WTC11 (cell line): ENCODE results near the gene FBN2. TPM values are rescaled to one million over a fixed set of nuclear protein-coding genes. Genes with fewer than 3 reads are reported as not detected.

Experiments
- ATAC-seq: fragments of 200-7000 bp; cut with Tn5 transposase; 2 replicates; pipeline ENCODE4 v1.10.0; 2021; ENCODE audit warnings: mild to moderate bottlenecking, moderate library complexity
- CTCF ChIA-PET: fragments of 300-600 bp; sonication (Branson Sonifier 250); formaldehyde crosslinking; loops from one replicate; lab custom pipeline; 2021; ENCODE audit warnings: antibody characterized with exemption; lab: Charles Lee
- POLR2A ChIA-PET: fragments of 350-600 bp; sonication (Branson Sonifier 250); formaldehyde crosslinking; loops from one replicate; lab custom pipeline; 2021; ENCODE audit warnings: antibody characterized with exemption; lab: Charles Lee
- DNase-seq: peaks from one replicate; pipeline ENCODE4 v3.0.0; 2021; ENCODE audit warnings: low spot score
- H3K27ac Mint-ChIP-seq: 2 replicates; pipeline ENCODE4 v1.8.0; 2021; ENCODE audit warnings: mixed read lengths
- H3K27me3 Mint-ChIP-seq: 2 replicates; pipeline ENCODE4 v1.8.0; 2021; ENCODE audit warnings: low read depth, mild to moderate bottlenecking, moderate library complexity, mixed read lengths
- H3K36me3 Mint-ChIP-seq: 2 replicates; pipeline ENCODE4 v1.8.0; 2021; ENCODE audit warnings: mixed read lengths
- H3K4me1 Mint-ChIP-seq: 2 replicates; pipeline ENCODE4 v1.8.0; 2022; ENCODE audit warnings: mixed read lengths
- H3K4me3 Mint-ChIP-seq: 2 replicates; pipeline ENCODE4 v1.8.0; 2021; ENCODE audit warnings: mild to moderate bottlenecking, moderate library complexity, mixed read lengths
- H3K9me3 Mint-ChIP-seq: 2 replicates; pipeline ENCODE4 v1.8.0; 2021; ENCODE audit warnings: mixed read lengths
- ATF1 ChIP-seq: sonication (generic); formaldehyde crosslinking; IDR thresholded peaks from 2 replicates; pipeline ENCODE4 v1.8.1; 2023; ENCODE audit warnings: mild to moderate bottlenecking, moderate library complexity, missing genetic modification reagents
- CREB1 ChIP-seq: sonication (generic); formaldehyde crosslinking; IDR thresholded peaks from 2 replicates; pipeline ENCODE4 v1.8.0; 2023; ENCODE audit warnings: mild to moderate bottlenecking, missing genetic modification reagents
- FOXJ3 ChIP-seq: sonication (generic); formaldehyde crosslinking; IDR thresholded peaks from 2 replicates; pipeline ENCODE4 v1.9.0; 2021; ENCODE audit warnings: missing genetic modification reagents, mild to moderate bottlenecking, borderline replicate concordance
- FOXP1 ChIP-seq: sonication (generic); formaldehyde crosslinking; IDR thresholded peaks from 2 replicates; pipeline ENCODE4 v1.8.0; 2022; ENCODE audit warnings: missing genetic modification reagents, mild to moderate bottlenecking, moderate library complexity, borderline replicate concordance
- GRHL2 ChIP-seq: fragments of 250-450 bp; sonication (Bioruptor Pico); IDR thresholded peaks from 2 replicates; pipeline ENCODE4 v1.8.0; 2022; ENCODE audit warnings: mild to moderate bottlenecking, moderate library complexity; ENCODE audit not compliant: insufficient replicate concordance, severe bottlenecking
- HMGA2 ChIP-seq: fragments of 250-450 bp; sonication (Bioruptor Pico); IDR thresholded peaks from 2 replicates; pipeline ENCODE4 v1.4.0; 2021; ENCODE audit warnings: mild to moderate bottlenecking, moderate library complexity
- IRF2 ChIP-seq: sonication (generic); formaldehyde crosslinking; IDR thresholded peaks from 2 replicates; pipeline ENCODE4 v1.8.0; 2022; ENCODE audit warnings: low read depth, missing genetic modification reagents, borderline replicate concordance
- JAZF1 ChIP-seq: fragments of 250-450 bp; sonication (Bioruptor Pico); IDR thresholded peaks from 2 replicates; pipeline ENCODE4 v1.9.0; 2021; ENCODE audit warnings: moderate library complexity, mild to moderate bottlenecking, inconsistent platforms
- JUN ChIP-seq: sonication (generic); formaldehyde crosslinking; IDR thresholded peaks from 2 replicates; pipeline ENCODE4 v1.8.0; 2023; ENCODE audit warnings: mild to moderate bottlenecking, missing genetic modification reagents
- NR1H2 ChIP-seq: sonication (generic); formaldehyde crosslinking; IDR thresholded peaks from 2 replicates; pipeline ENCODE4 v1.9.0; 2021; ENCODE audit warnings: mild to moderate bottlenecking, moderate library complexity, missing genetic modification reagents
- NR2C2 ChIP-seq: sonication (generic); formaldehyde crosslinking; IDR thresholded peaks from 2 replicates; pipeline ENCODE4 v1.8.0; 2022; ENCODE audit warnings: mild to moderate bottlenecking, missing genetic modification reagents
- PRRX2 ChIP-seq: fragments of 250-450 bp; sonication (Bioruptor Pico); IDR thresholded peaks from 2 replicates; pipeline ENCODE4 v1.8.0; 2021; ENCODE audit warnings: mild to moderate bottlenecking
- RELA ChIP-seq: sonication (generic); formaldehyde crosslinking; IDR thresholded peaks from 2 replicates; pipeline ENCODE4 v1.8.1; 2022; ENCODE audit warnings: missing genetic modification reagents, mild to moderate bottlenecking, borderline replicate concordance
- TCF7 ChIP-seq: sonication (generic); formaldehyde crosslinking; IDR thresholded peaks from 2 replicates; pipeline ENCODE4 v1.8.0; 2022; ENCODE audit warnings: mild to moderate bottlenecking, low read depth, missing genetic modification reagents, moderate library complexity
- ZBTB21 ChIP-seq: sonication (generic); formaldehyde crosslinking; IDR thresholded peaks from 2 replicates; pipeline ENCODE4 v1.8.1; 2023; ENCODE audit warnings: mild to moderate bottlenecking, missing genetic modification reagents, borderline replicate concordance
- ZNF121 ChIP-seq: sonication (generic); formaldehyde crosslinking; IDR thresholded peaks from 2 replicates; pipeline ENCODE4 v1.8.0; 2023; ENCODE audit warnings: missing genetic modification reagents
- ZNF232 ChIP-seq: sonication (generic); formaldehyde crosslinking; IDR thresholded peaks from 2 replicates; pipeline ENCODE4 v1.8.0; 2022; ENCODE audit warnings: mild to moderate bottlenecking, missing genetic modification reagents
- total RNA-seq: library from RNA; stranded (reverse); gene quantifications from 3 replicates; pipeline ENCODE4 v1.2.3, GENCODE V29; 2021
- TF ChIP-seq, protein P1 (sequence below): fragments of 250-450 bp; sonication (Bioruptor Pico); IDR thresholded peaks from 2 replicates; pipeline ENCODE4 v1.9.0; 2021; ENCODE audit warnings: mild to moderate bottlenecking
- TF ChIP-seq, protein P2 (sequence below): sonication (generic); formaldehyde crosslinking; IDR thresholded peaks from 2 replicates; pipeline ENCODE4 v1.8.1; 2023; ENCODE audit warnings: mild to moderate bottlenecking, missing genetic modification reagents, moderate library complexity
- TF ChIP-seq, protein P3 (sequence below): sonication (generic); formaldehyde crosslinking; IDR thresholded peaks from 2 replicates; pipeline ENCODE4 v1.8.1; 2022; ENCODE audit warnings: mild to moderate bottlenecking, moderate library complexity, missing genetic modification reagents
- TF ChIP-seq, protein P4 (sequence below): sonication (generic); formaldehyde crosslinking; IDR thresholded peaks from 2 replicates; pipeline ENCODE4 v1.8.1; 2022; ENCODE audit warnings: low read depth, mild to moderate bottlenecking, moderate library complexity, missing genetic modification reagents, borderline replicate concordance
- TF ChIP-seq, protein P5 (sequence below): fragments of 250-450 bp; sonication (Bioruptor Pico); IDR thresholded peaks from 2 replicates; pipeline ENCODE4 v2.1.2; 2022; ENCODE audit warnings: mild to moderate bottlenecking, moderate library complexity
- TF ChIP-seq, protein P6 (sequence below): fragments of 250-450 bp; sonication (Bioruptor Pico); IDR thresholded peaks from 2 replicates; pipeline ENCODE4 v1.9.0; 2021; ENCODE audit warnings: mild to moderate bottlenecking
- TF ChIP-seq, protein P7 (sequence below): sonication (generic); formaldehyde crosslinking; IDR thresholded peaks from 2 replicates; pipeline ENCODE4 v1.8.0; 2022; ENCODE audit warnings: mild to moderate bottlenecking, missing genetic modification reagents

Gene FBN2
- total RNA-seq, 1 experiment from 2014 or later, result 56.7 TPM

DNA sequence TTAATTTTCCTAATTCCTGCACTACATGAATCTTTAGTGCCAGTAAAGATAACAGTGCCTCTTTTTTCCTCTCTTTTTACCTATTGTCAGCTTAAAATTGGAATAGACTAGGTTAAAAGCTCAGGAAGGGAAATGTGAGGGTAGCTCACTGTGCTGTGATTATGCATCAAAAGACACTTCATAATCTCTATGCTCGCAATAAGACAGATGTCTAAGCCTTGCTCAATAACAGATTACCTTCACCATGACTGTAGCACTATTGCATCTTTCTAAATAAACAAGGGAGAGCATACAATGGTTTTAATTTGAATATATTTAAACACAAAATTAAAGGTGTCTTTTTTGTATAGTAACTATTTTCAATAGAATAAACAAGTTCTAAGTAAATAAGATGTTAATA lies 130.1 kb downstream of the FBN2 start:
- peaks cover 42% of the 10 kb centered on the region for H3K4me1 Mint-ChIP-seq
- ATAC-seq, result no peak
- H3K27ac Mint-ChIP-seq, result no peak overlapping the region
- H3K9me3 Mint-ChIP-seq, result no peaks in the 10 kb centered on the region
- no peaks in the 10 kb centered on the region for H3K27me3 Mint-ChIP-seq
- ChIA-PET POLR2A (no interaction called here), CTCF (no interaction called here)
- TF ChIP-seq IRF2 (CRISPR knock-in tag), result no peak
- TF ChIP-seq FOXJ3 (CRISPR knock-in tag), result no peak
- TF ChIP-seq PRRX2, result no peak
- no peak for TF ChIP-seq GRHL2 (CRISPR knock-in tag)
- TF ChIP-seq, protein P1, sequence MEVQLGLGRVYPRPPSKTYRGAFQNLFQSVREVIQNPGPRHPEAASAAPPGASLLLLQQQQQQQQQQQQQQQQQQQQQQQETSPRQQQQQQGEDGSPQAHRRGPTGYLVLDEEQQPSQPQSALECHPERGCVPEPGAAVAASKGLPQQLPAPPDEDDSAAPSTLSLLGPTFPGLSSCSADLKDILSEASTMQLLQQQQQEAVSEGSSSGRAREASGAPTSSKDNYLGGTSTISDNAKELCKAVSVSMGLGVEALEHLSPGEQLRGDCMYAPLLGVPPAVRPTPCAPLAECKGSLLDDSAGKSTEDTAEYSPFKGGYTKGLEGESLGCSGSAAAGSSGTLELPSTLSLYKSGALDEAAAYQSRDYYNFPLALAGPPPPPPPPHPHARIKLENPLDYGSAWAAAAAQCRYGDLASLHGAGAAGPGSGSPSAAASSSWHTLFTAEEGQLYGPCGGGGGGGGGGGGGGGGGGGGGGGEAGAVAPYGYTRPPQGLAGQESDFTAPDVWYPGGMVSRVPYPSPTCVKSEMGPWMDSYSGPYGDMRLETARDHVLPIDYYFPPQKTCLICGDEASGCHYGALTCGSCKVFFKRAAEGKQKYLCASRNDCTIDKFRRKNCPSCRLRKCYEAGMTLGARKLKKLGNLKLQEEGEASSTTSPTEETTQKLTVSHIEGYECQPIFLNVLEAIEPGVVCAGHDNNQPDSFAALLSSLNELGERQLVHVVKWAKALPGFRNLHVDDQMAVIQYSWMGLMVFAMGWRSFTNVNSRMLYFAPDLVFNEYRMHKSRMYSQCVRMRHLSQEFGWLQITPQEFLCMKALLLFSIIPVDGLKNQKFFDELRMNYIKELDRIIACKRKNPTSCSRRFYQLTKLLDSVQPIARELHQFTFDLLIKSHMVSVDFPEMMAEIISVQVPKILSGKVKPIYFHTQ (CRISPR knock-in tag), result no peak
- TF ChIP-seq ZNF121, result no peak
- no peak for TF ChIP-seq FOXP1 (CRISPR knock-in tag)
- TF ChIP-seq HMGA2 (CRISPR knock-in tag), result no peak
- no peak for TF ChIP-seq NR1H2 (CRISPR knock-in tag)
- no peak for TF ChIP-seq JAZF1 (CRISPR knock-in tag)
- no peak for TF ChIP-seq TCF7 (CRISPR knock-in tag)
- TF ChIP-seq, protein P2, sequence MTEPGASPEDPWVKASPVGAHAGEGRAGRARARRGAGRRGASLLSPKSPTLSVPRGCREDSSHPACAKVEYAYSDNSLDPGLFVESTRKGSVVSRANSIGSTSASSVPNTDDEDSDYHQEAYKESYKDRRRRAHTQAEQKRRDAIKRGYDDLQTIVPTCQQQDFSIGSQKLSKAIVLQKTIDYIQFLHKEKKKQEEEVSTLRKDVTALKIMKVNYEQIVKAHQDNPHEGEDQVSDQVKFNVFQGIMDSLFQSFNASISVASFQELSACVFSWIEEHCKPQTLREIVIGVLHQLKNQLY (CRISPR knock-in tag), result no peak
- TF ChIP-seq CREB1 (CRISPR knock-in tag), result no peak
- TF ChIP-seq, protein P3, sequence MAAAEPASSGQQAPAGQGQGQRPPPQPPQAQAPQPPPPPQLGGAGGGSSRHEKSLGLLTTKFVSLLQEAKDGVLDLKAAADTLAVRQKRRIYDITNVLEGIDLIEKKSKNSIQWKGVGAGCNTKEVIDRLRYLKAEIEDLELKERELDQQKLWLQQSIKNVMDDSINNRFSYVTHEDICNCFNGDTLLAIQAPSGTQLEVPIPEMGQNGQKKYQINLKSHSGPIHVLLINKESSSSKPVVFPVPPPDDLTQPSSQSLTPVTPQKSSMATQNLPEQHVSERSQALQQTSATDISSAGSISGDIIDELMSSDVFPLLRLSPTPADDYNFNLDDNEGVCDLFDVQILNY, result no peak
- TF ChIP-seq, protein P4, sequence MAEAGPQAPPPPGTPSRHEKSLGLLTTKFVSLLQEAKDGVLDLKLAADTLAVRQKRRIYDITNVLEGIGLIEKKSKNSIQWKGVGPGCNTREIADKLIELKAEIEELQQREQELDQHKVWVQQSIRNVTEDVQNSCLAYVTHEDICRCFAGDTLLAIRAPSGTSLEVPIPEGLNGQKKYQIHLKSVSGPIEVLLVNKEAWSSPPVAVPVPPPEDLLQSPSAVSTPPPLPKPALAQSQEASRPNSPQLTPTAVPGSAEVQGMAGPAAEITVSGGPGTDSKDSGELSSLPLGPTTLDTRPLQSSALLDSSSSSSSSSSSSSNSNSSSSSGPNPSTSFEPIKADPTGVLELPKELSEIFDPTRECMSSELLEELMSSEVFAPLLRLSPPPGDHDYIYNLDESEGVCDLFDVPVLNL (CRISPR knock-in tag), result no peak
- no peak for TF ChIP-seq JUN (CRISPR knock-in tag)
- TF ChIP-seq ATF1, result no peak
- no peak for TF ChIP-seq ZBTB21 (CRISPR knock-in tag)
- no peak for TF ChIP-seq NR2C2 (CRISPR knock-in tag)
- TF ChIP-seq, protein P5, sequence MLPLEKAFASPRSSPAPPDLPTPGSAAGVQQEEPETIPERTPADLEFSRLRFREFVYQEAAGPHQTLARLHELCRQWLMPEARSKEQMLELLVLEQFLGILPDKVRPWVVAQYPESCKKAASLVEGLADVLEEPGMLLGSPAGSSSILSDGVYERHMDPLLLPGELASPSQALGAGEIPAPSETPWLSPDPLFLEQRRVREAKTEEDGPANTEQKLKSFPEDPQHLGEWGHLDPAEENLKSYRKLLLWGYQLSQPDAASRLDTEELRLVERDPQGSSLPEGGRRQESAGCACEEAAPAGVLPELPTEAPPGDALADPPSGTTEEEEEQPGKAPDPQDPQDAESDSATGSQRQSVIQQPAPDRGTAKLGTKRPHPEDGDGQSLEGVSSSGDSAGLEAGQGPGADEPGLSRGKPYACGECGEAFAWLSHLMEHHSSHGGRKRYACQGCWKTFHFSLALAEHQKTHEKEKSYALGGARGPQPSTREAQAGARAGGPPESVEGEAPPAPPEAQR (CRISPR knock-in tag), result no peak
- no peak for DNase-seq
- 0 out of 2 replicates have a peak, but pooled peaks cover 2% of the 10 kb centered on the region for H3K36me3 Mint-ChIP-seq
- no peak overlapping the region for H3K4me3 Mint-ChIP-seq

DNA sequence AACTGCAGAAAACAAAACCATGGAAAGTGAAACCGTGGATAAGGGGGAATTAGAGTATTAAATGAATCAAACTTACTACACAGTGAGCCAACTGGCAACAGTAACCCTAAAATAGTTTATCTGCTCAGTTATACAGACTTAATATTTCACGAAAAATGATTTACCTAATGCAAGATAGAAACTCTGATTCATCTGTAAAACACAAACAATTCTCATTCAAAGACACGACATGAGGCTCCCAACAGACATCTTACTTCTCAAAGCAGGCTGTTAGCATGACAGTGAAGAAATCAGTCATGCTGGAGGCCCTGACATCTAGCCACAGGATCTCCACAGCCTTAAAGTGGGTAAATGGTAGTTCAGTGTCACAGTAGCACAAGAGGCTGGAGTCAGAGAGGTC lies 131.2 kb downstream of the FBN2 start:
- 0 out of 2 replicates have a peak, but pooled peaks cover 2% of the 10 kb centered on the region for H3K36me3 Mint-ChIP-seq
- H3K9me3 Mint-ChIP-seq, result no peaks in the 10 kb centered on the region
- no peak for DNase-seq
- 0 out of 2 replicates have a peak overlapping the region, but pooled peaks have one; percentile 16 for H3K27ac Mint-ChIP-seq
- CTCF ChIA-PET, result no interaction called here
- H3K27me3 Mint-ChIP-seq, result no peaks in the 10 kb centered on the region
- H3K4me3 Mint-ChIP-seq, result no peak overlapping the region
- peak; percentile 59 for ATAC-seq
- no peak for TF ChIP-seq RELA (CRISPR knock-in tag)
- TF ChIP-seq, protein P6, sequence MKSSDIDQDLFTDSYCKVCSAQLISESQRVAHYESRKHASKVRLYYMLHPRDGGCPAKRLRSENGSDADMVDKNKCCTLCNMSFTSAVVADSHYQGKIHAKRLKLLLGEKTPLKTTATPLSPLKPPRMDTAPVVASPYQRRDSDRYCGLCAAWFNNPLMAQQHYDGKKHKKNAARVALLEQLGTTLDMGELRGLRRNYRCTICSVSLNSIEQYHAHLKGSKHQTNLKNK, result no peak
- TF ChIP-seq, protein P7, sequence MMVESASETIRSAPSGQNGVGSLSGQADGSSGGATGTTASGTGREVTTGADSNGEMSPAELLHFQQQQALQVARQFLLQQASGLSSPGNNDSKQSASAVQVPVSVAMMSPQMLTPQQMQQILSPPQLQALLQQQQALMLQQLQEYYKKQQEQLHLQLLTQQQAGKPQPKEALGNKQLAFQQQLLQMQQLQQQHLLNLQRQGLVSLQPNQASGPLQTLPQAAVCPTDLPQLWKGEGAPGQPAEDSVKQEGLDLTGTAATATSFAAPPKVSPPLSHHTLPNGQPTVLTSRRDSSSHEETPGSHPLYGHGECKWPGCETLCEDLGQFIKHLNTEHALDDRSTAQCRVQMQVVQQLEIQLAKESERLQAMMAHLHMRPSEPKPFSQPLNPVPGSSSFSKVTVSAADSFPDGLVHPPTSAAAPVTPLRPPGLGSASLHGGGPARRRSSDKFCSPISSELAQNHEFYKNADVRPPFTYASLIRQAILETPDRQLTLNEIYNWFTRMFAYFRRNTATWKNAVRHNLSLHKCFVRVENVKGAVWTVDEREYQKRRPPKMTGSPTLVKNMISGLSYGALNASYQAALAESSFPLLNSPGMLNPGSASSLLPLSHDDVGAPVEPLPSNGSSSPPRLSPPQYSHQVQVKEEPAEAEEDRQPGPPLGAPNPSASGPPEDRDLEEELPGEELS (CRISPR knock-in tag), result no peak
- TF ChIP-seq JUN (CRISPR knock-in tag), result no peak
- no peak for TF ChIP-seq ZNF232 (CRISPR knock-in tag)
- POLR2A ChIA-PET, result no interaction called here
- H3K4me1 Mint-ChIP-seq, result peaks cover 42% of the 10 kb centered on the region
